Loucy (cell line): ENCODE results near the gene HIBCH.
A peak's percentile ranks its signal among the peaks of the same experiment; 100 is the strongest.

Source experiments
- H2AFZ ChIP-seq: fragments of 200-600 bp; sonication (generic); 2 replicates; pipeline ENCODE4 v1.6.0; 2016; ENCODE audit warnings: antibody characterized with exemption, mild to moderate bottlenecking, low read length, moderate library complexity
- H3F3A ChIP-seq: fragments of 200-600 bp; 2 replicates; pipeline ENCODE4 v1.6.0; 2016; ENCODE audit warnings: antibody characterized with exemption, low read depth, mild to moderate bottlenecking
- H3K27me3 ChIP-seq: fragments of 200-600 bp; sonication (generic); 2 replicates; pipeline ENCODE4 v1.6.1; 2014; ENCODE audit warnings: low read length, mild to moderate bottlenecking; ENCODE audit not compliant: insufficient read depth, poor library complexity, severe bottlenecking
- H3K36me3 ChIP-seq: fragments of 200-600 bp; sonication (generic); 2 replicates; pipeline ENCODE4 v1.6.1; 2016; ENCODE audit warnings: low read length; ENCODE audit not compliant: insufficient read depth
- H3K4me1 ChIP-seq: fragments of 200-600 bp; sonication (generic); 2 replicates; pipeline ENCODE4 v1.5.1; 2014; ENCODE audit warnings: low read length, mild to moderate bottlenecking; ENCODE audit not compliant: insufficient read depth, poor library complexity, severe bottlenecking
- H3K4me2 ChIP-seq: fragments of 200-600 bp; sonication (generic); 2 replicates; pipeline ENCODE4 v1.6.0; 2014; ENCODE audit warnings: antibody characterized with exemption, low read length, low read depth, mild to moderate bottlenecking; ENCODE audit not compliant: poor library complexity, severe bottlenecking
- H3K4me3 ChIP-seq: fragments of 200-600 bp; sonication (generic); 2 replicates; pipeline ENCODE4 v1.5.1; 2014; ENCODE audit warnings: low read length, mild to moderate bottlenecking, mixed read lengths; ENCODE audit not compliant: poor library complexity, severe bottlenecking
- H3K79me2 ChIP-seq: fragments of 200-600 bp; sonication (generic); 2 replicates; pipeline ENCODE4 v1.6.1; 2014; ENCODE audit warnings: low read length; ENCODE audit not compliant: insufficient read depth
- H3K9ac ChIP-seq: fragments of 200-600 bp; sonication (generic); 2 replicates; pipeline ENCODE4 v1.6.0; 2014; ENCODE audit warnings: mild to moderate bottlenecking, low read depth, low read length, moderate library complexity; ENCODE audit not compliant: poor library complexity, severe bottlenecking
- H3K9me2 ChIP-seq: fragments of 200-600 bp; sonication (generic); replicated peaks from 2 replicates; pipeline ENCODE4 v1.6.1; 2016; ENCODE audit warnings: low read depth, low read length, mixed read lengths
- H3K9me3 ChIP-seq: fragments of 200-600 bp; sonication (generic); 2 replicates; pipeline ENCODE4 v1.6.1; 2014; ENCODE audit warnings: mild to moderate bottlenecking, antibody characterized with exemption, low read length, low read depth; ENCODE audit not compliant: insufficient read depth
- H4K20me1 ChIP-seq: fragments of 200-600 bp; sonication (generic); 2 replicates; pipeline ENCODE4 v1.6.0; 2014; ENCODE audit warnings: antibody characterized with exemption, low read length, mild to moderate bottlenecking; ENCODE audit not compliant: insufficient read depth, poor library complexity, severe bottlenecking
- CTCF ChIP-seq: fragments of 200-600 bp; sonication (generic); conservative IDR thresholded peaks from 2 replicates; pipeline ENCODE4 v1.5.1; 2014; ENCODE audit warnings: mild to moderate bottlenecking, antibody characterized with exemption, low read length
- EZH2phosphoT487 ChIP-seq: fragments of 200-600 bp; IDR thresholded peaks from 2 replicates; pipeline ENCODE4 v1.6.1; 2018; ENCODE audit warnings: antibody characterized with exemption, mild to moderate bottlenecking, moderate library complexity, borderline replicate concordance

The HIBCH gene

DNA sequence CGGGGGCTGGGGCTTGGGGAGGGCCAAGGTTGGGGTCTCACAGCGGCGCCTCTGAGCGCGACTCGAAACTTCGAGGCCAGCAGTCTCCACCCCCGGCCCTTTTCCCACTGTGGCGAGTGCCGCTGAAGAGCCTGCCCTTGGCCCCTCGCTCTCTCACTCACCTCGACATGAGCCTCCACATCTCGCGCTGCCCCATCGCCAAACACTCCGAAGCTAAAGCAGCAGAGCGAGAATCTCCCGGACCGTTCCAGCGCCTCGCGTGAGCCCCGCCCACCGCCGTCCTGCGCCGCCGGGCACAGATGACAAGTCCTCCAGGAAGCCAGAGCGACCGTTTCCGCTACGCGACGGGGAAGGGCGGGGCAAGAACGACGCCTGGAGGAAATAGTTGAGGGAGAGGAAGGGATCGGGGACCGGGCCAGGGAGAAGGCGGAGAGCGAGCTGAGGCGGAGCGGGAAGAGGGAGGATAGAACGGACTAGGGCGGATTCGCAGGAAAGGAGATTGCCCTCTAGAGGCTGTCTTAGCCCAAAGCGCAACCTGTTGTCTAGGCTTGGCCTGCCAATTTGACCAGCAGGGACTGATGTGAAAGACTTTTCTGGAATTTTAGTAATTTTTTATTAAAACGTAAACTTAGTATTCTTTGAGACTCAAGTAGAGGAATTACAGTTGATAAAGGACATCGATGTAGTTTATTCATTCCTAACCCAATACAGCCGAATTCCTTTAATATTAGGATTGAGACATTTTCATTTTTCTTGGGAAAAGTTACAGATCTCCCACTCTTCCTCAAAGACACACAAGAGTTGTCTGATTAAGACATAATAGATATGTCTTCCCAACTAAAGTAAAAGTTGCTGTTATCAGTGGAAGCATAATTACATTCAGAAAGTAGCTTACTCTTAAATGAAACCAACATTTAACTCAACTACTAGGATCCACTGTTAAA is at the start of gene HIBCH:
TSS of gene HIBCH (minus strand) at position 272 of the 944 bp plus-strand sequence. CDS start at position 196, 76 bp downstream.
- no peaks in the 10 kb centered on the region for H3K36me3 ChIP-seq
- peak within 1 kb of the TSS; percentile 92 for H2AFZ ChIP-seq
- H3K9me3 ChIP-seq, result no peaks in the 10 kb centered on the region
- H4K20me1 ChIP-seq, result no peaks in the 10 kb centered on the region
- peak within 1 kb of the TSS; percentile 79 for H3K4me2 ChIP-seq
- TF ChIP-seq EZH2phosphoT487 (no peak), CTCF (peak; percentile 75)
- peaks cover 30% of the 10 kb centered on the region for H3K79me2 ChIP-seq
- H3F3A ChIP-seq, result 0 out of 2 replicates have a peak, but pooled peaks cover 3% of the 10 kb centered on the region
- peaks cover 51% of the 10 kb centered on the region for H3K4me1 ChIP-seq
- H3K9me2 ChIP-seq, result no peaks in the 10 kb centered on the region
- no peaks in the 10 kb centered on the region for H3K27me3 ChIP-seq
- peak within 1 kb of the TSS; percentile 79 for H3K9ac ChIP-seq
- H3K4me3 ChIP-seq, result peak within 1 kb of the TSS; percentile 80

DNA sequence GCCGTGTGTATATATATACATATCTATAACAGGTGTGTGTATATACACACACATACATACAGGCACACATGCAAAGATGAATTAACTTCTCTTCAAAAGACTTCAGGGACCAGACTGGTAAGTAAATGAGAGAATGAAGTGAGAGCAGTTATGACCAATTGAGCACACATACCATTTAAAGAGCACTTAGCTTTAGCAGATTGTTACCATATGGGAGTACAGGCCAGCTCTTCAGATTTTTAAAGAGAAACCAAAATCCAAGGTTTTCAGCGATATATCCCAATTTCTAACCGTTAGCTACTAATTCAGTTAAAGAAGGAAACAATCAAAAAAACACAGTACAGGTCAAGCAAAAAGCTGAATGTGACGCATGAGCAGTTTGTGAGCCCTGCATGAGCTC is 47.5 kb upstream of the HIBCH start:
- Histone ChIP-seq H3F3A (no peaks in the 10 kb centered on the region), H3K36me3 (peaks cover 8% of the 10 kb centered on the region; the same call in 1 of the 2 replicates), H3K4me1 (no peaks in the 10 kb centered on the region), H3K9ac (no peak overlapping the region), H2AFZ (no peak overlapping the region), H4K20me1 (no peaks in the 10 kb centered on the region), H3K9me2 (no peaks in the 10 kb centered on the region), H3K9me3 (no peaks in the 10 kb centered on the region), H3K27me3 (no peaks in the 10 kb centered on the region), H3K79me2 (no peaks in the 10 kb centered on the region), H3K4me2 (no peak overlapping the region), H3K4me3 (no peak overlapping the region)
- no peak for TF ChIP-seq EZH2phosphoT487
- TF ChIP-seq CTCF, result no peak

DNA sequence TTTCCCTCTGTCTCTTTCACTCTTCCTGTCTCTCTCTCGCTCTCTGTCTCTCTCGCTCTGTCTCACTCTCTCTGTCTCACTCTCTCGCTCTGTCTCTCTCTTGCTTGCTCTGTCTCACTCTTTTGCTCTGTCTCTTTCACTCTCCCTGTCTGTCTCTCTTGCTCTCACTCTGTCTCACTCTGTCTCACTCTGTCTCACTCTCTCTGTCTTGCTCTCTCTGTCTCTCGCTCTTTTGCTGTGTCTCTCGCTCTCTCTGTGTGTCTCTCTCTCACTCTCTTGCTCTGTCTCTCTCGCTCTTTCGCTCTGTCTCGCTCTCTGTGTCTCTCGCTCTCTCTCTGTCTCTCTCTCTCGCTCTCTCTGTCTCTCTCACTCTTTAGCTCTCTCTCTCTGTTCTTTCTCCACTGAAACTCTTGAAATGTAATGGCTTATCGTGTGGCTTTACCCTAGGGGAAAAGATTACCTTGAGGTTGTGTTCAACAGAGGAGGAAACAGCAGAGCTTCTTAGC is 46.7 kb upstream of the HIBCH start:
- H3K9me3 ChIP-seq, result no peaks in the 10 kb centered on the region
- H3K4me1 ChIP-seq, result no peaks in the 10 kb centered on the region
- TF ChIP-seq EZH2phosphoT487, result no peak
- no peak for TF ChIP-seq CTCF
- no peaks in the 10 kb centered on the region for H3K9me2 ChIP-seq
- no peaks in the 10 kb centered on the region for H3K27me3 ChIP-seq
- H3K36me3 ChIP-seq, result peaks cover 8% of the 10 kb centered on the region; the same call in 1 of the 2 replicates
- no peak overlapping the region for H3K9ac ChIP-seq
- no peak overlapping the region for H3K4me2 ChIP-seq
- H3F3A ChIP-seq, result no peaks in the 10 kb centered on the region
- H3K79me2 ChIP-seq, result no peaks in the 10 kb centered on the region
- H2AFZ ChIP-seq, result no peak overlapping the region
- H4K20me1 ChIP-seq, result no peaks in the 10 kb centered on the region
- H3K4me3 ChIP-seq, result no peak overlapping the region
